GM12878 (cell line): ENCODE data around the gene LAMP5. TPM values are rescaled to one million over a fixed set of nuclear protein-coding genes. Genes with fewer than 3 reads are reported as not detected.

Experiments
- ATAC-seq: fragments of 200-7000 bp; cut with Tn5 transposase; 3 replicates; pipeline ENCODE4 v1.9.1; 2020; ENCODE audit warnings: mild to moderate bottlenecking, moderate library complexity
- BruUV-seq: library from RNA; stranded (reverse); fragments of 400-500 nt; replicated peaks from 2 replicates; lab custom pipeline; 2021; lab: Mats Ljungman, UMichigan
- CTCF ChIA-PET: fragments of 300-600 bp; sonication (Branson Sonifier 250); formaldehyde crosslinking; extraction: SDS; loops from one replicate; lab custom pipeline; 2021; ENCODE audit warnings: inconsistent platforms; lab: Yijun Ruan, JAX
- POLR2A ChIA-PET: fragments of 350-600 bp; formaldehyde crosslinking; extraction: SDS; loops from one replicate; lab custom pipeline; 2021; ENCODE audit warnings: inconsistent platforms; lab: Charles Lee
- RAD21 ChIA-PET: fragments of 300-600 bp; sonication (Branson Sonifier 250); formaldehyde crosslinking; loops from one replicate; lab custom pipeline; 2023; ENCODE audit warnings: antibody characterized with exemption; ENCODE audit not compliant: unreplicated experiment; lab: Charles Lee
- SMC1A ChIA-PET: fragments of 300-600 bp; sonication (Branson Sonifier 250); formaldehyde crosslinking; loops from one replicate; lab custom pipeline; 2023; ENCODE audit not compliant: unreplicated experiment, uncharacterized antibody; lab: Charles Lee
- DNase-seq: peaks from one replicate; pipeline ENCODE4 v3.0.0-alpha.2; 2011; ENCODE audit warnings: low read depth, low spot score
- FAIRE-seq: peaks from 3 replicates; lab custom pipeline; 2011; peaks lifted over from hg19 to GRCh38; lab: Jason Lieb, UNC
- H2AFZ ChIP-seq: 2 replicates; pipeline ENCODE4 v1.6.0; 2011; ENCODE audit warnings: low read depth, low read length, control low read depth; ENCODE audit not compliant: control insufficient read depth
- H3K27ac ChIP-seq: 2 replicates; pipeline ENCODE4 v1.5.1; 2011; ENCODE audit warnings: control low read depth; ENCODE audit not compliant: control insufficient read depth, insufficient read depth
- H3K27me3 ChIP-seq, 2 experiments: replicated peaks in 1 of 2; 2 replicates each; pipeline versions ENCODE4 v1.6.0 to v1.6.1; 2011; ENCODE audit warnings: low read length in 1 of 2; ENCODE audit not compliant: control insufficient read depth in 2 of 2, insufficient read depth in 2 of 2
- H3K36me3 ChIP-seq, 2 experiments: 2 replicates each; pipeline ENCODE4 v1.5.1; 2011; ENCODE audit warnings: low read length in 1 of 2; ENCODE audit not compliant: control insufficient read depth in 2 of 2, insufficient read depth in 2 of 2
- H3K4me1 ChIP-seq: 2 replicates; pipeline ENCODE4 v1.6.1; 2011; ENCODE audit warnings: mild to moderate bottlenecking, low read length, moderate library complexity, mixed read lengths; ENCODE audit not compliant: control insufficient read depth, insufficient read depth
- H3K4me2 ChIP-seq: 2 replicates; pipeline ENCODE4 v1.6.0; 2011; ENCODE audit warnings: control low read depth; ENCODE audit not compliant: control insufficient read depth, insufficient read depth
- H3K4me3 ChIP-seq: fragments of 200-600 bp; sonication (generic); 2 replicates; pipeline ENCODE4 v1.5.1; 2016
- H3K79me2 ChIP-seq: 2 replicates; pipeline ENCODE4 v1.6.0; 2011; ENCODE audit warnings: low read length; ENCODE audit not compliant: control insufficient read depth, insufficient read depth
- H3K9ac ChIP-seq: 2 replicates; pipeline ENCODE4 v1.8.0; 2011; ENCODE audit warnings: low read length, control low read depth, mixed read lengths; ENCODE audit not compliant: control insufficient read depth, insufficient read depth
- H3K9me3 ChIP-seq: replicated peaks from 3 replicates; pipeline ENCODE4 v1.5.1; 2011; ENCODE audit warnings: mild to moderate bottlenecking, low read length; ENCODE audit not compliant: control insufficient read depth, insufficient read depth
- H4K20me1 ChIP-seq: 2 replicates; pipeline ENCODE4 v1.6.0; 2011; ENCODE audit not compliant: control insufficient read depth, insufficient read depth
- ATF2 ChIP-seq: IDR thresholded peaks from 2 replicates; pipeline ENCODE4 v1.6.1; 2012; ENCODE audit warnings: low read length, inconsistent platforms
- CEBPB ChIP-seq, 2 experiments: fragments of 150-350 bp in 1 of 2; IDR thresholded peaks; 2 replicates each; pipeline ENCODE4 v1.6.1; 2012 to 2014; ENCODE audit warnings: low read depth in 2 of 2, low read length in 2 of 2, borderline replicate concordance in 1 of 2, inconsistent platforms in 1 of 2
- IRF5 ChIP-seq: fragments of 450-650 bp; IDR thresholded peaks from 2 replicates; pipeline ENCODE4 v1.6.1; 2017; ENCODE audit warnings: borderline replicate concordance
- NFYB ChIP-seq: IDR thresholded peaks from 2 replicates; pipeline ENCODE4 v1.6.1; 2011; ENCODE audit warnings: low read depth, mild to moderate bottlenecking, low read length, improper control_type of control experiment, moderate library complexity; ENCODE audit not compliant: insufficient read depth
- SIX5 ChIP-seq: IDR thresholded peaks from 2 replicates; pipeline ENCODE4 v1.6.1; 2011; ENCODE audit warnings: mild to moderate bottlenecking, low read depth, low read length, moderate library complexity; ENCODE audit not compliant: severe bottlenecking
- ZBTB11 ChIP-seq: fragments of 450-650 bp; formaldehyde crosslinking; IDR thresholded peaks from 2 replicates; pipeline ENCODE4 v1.5.0; 2022; ENCODE audit warnings: mild to moderate bottlenecking, missing genetic modification characterization
- ZBTB33 ChIP-seq: fragments of 450-650 bp; IDR thresholded peaks from 2 replicates; pipeline ENCODE4 v1.6.1; 2017; ENCODE audit warnings: mild to moderate bottlenecking
- ZNF274 ChIP-seq: IDR thresholded peaks from one replicate; pipeline ENCODE4 v1.8.0; 2011; ENCODE audit not compliant: insufficient read length, insufficient read depth
- ZNF592 ChIP-seq: fragments of 450-650 bp; IDR thresholded peaks from 2 replicates; pipeline ENCODE4 v1.6.1; 2017; ENCODE audit warnings: mild to moderate bottlenecking, moderate library complexity
- WGBS: methylation state at CpG from one replicate; pipeline ENCODE4 v1.1.6; 2016; ENCODE audit warnings: low lambda C conversion rate; ENCODE audit not compliant: insufficient replicate concordance, insufficient coverage; ENCODE audit errors: missing lambda C conversion rate; 5-methylcytosine and 5-hydroxymethylcytosine counted together
- in situ Hi-C: fragments of 300-500 bp; cut with MboI; formaldehyde crosslinking; loops from 9 replicates; pipeline ENCODE4 v1.14.3; 2018; ENCODE audit warnings: mixed read lengths
- intact Hi-C: fragments of 100-400 bp; cut with micrococcal nuclease; formaldehyde crosslinking; loops from one replicate; pipeline ENCODE4 v1.14.2; 2022; ENCODE audit not compliant: unreplicated experiment
- polyA plus RNA-seq, 11 experiments: library from polyadenylated mRNA; depleted of rRNA in 4 of 11; unstranded in 6 of 11; stranded (reverse) in 5 of 11; fragments of >200 nt; fragmentation: Nextera tagmentation in 4 of 11; fragmentation: Illumina TruSeq in 1 of 11; extraction: Ambion mirVana in 4 of 11; extraction: Trizol in 1 of 11; gene quantifications; 1 replicate in 1 of 11; 2 replicates in 10 of 11; pipeline versions ENCODE4 v1.2.1 to v1.2.3, GENCODE V29; 2011 to 2016; ENCODE audit warnings: inconsistent platforms in 2 of 11, missing spikeins in 2 of 11, low read depth in 1 of 11
- total RNA-seq, 4 experiments: library from RNA; depleted of rRNA in 3 of 4; stranded (reverse); fragments of >200 nt in 3 of 4; fragmentation: Illumina TruSeq in 1 of 4; extraction: Trizol in 1 of 4; gene quantifications; 2 replicates each; pipeline versions ENCODE4 v1.2.1 to v1.2.3, GENCODE V29; 2013 to 2021

Gene LAMP5
- total and polyA plus RNA-seq, 10 of the 15 experiments (the other 5 are each of a cell fraction or from before 2014, with no cell fraction given), result 0.10 to 0.56 (median 0.49) TPM; not detected in 1

GRCh38 chr20:9523636-9524035 lies 9.2 kb downstream of the LAMP5 start (continued):
- no peak for TF ChIP-seq ZBTB11 (CRISPR knock-in tag)
- TF ChIP-seq IRF5, result no peak
- no peak for TF ChIP-seq ZNF274
- TF ChIP-seq ZBTB33, result no peak

GRCh38 chr20:9531581-9531980 lies 17.2 kb downstream of the LAMP5 start:
- POLR2A ChIA-PET, result no interaction called here
- whole genome bisulfite sequencing, result 14% methylated on average over 2 of the region's 2 CpGs
- BruUV-seq, result no TSS peak
- Histone ChIP-seq H3K9ac (no peak overlapping the region), H3K36me3 (no peaks in the 10 kb centered on the region), H3K9me3 (no peaks in the 10 kb centered on the region), H3K4me3 (no peak overlapping the region), H4K20me1 (no peaks in the 10 kb centered on the region), H3K79me2 (no peaks in the 10 kb centered on the region), H3K27me3 (no peaks in the 10 kb centered on the region), H3K27ac (no peak overlapping the region), H3K4me2 (no peak overlapping the region), H2AFZ (no peak overlapping the region), H3K4me1 (no peaks in the 10 kb centered on the region)
- ATAC-seq (no peak), DNase-seq (no peak), FAIRE-seq (no peak)
- in situ Hi-C loops (no loop called here), intact Hi-C loops (no loop called here)
- SMC1A ChIA-PET, result no interaction called here
- CTCF ChIA-PET, result interaction anchor here (1.9 kb wide), 1 partner anchor 78 kb away, joined by 4 read pairs; no protein-coding TSS in a partner anchor
- RAD21 ChIA-PET, result no interaction called here
- TF ChIP-seq ATF2, result no peak
- no peak for TF ChIP-seq CEBPB (IDR thresholded peaks at IDR 0.05; ENCODE audit: borderline replicate concordance in 1 of 2, low read depth in 2 of 2, low read length in 2 of 2)
- TF ChIP-seq SIX5, result no peak
- no peak for TF ChIP-seq ZNF592
- no peak for TF ChIP-seq NFYB
